ENCODE measurements around the gene ATP6V0E1.

Gene ATP6V0E1

GRCh38 chr5:172983542-172984243 lies at the start of gene ATP6V0E1:
Gene ATP6V0E1 (plus strand): TSS chr5:172983771. CDS start chr5:172983861, 90 bp downstream.
- peak; percentile 97 for DNase-seq

GRCh38 chr5:172935096-172935495 lies 48.5 kb upstream of the ATP6V0E1 start:
- DNase-seq: no peak

- DNase-seq: no peak
Measured at GRCh38 chr5:172936401-172936800, 47.2 kb upstream of the ATP6V0E1 start.

GRCh38 chr5:172939071-172939470 lies 44.5 kb upstream of the ATP6V0E1 start:
- DNase-seq: no peak

GRCh38 chr5:172939611-172940267 lies 43.8 kb upstream of the ATP6V0E1 start:
- DNase-seq: no peak

GRCh38 chr5:172940268-172941066 lies 43.1 kb upstream of the ATP6V0E1 start:
- DNase-seq: no peak

- no peak for DNase-seq
Measured at GRCh38 chr5:172941067-172941516, 42.5 kb upstream of the ATP6V0E1 start.

GRCh38 chr5:172942556-172942955 lies 41.0 kb upstream of the ATP6V0E1 start:
- DNase-seq: no peak

GRCh38 chr5:172943283-172943841 lies 40.2 kb upstream of the ATP6V0E1 start:
- no peak for DNase-seq

- DNase-seq: no peak
Measured at GRCh38 chr5:172943906-172944305, 39.7 kb upstream of the ATP6V0E1 start.

- no peak for DNase-seq
Measured at GRCh38 chr5:172944741-172945140, 38.8 kb upstream of the ATP6V0E1 start.

GRCh38 chr5:172945151-172945550 lies 38.4 kb upstream of the ATP6V0E1 start:
- DNase-seq: no peak

- DNase-seq: no peak
Measured at GRCh38 chr5:172946146-172946545, 37.4 kb upstream of the ATP6V0E1 start.

- DNase-seq: no peak
Measured at GRCh38 chr5:172949426-172949825, 34.1 kb upstream of the ATP6V0E1 start.

GRCh38 chr5:172950176-172950965 lies 33.2 kb upstream of the ATP6V0E1 start:
- DNase-seq: no peak

GRCh38 chr5:172951371-172952033 lies 32.1 kb upstream of the ATP6V0E1 start:
- DNase-seq: no peak

GRCh38 chr5:172952034-172952511 lies 31.5 kb upstream of the ATP6V0E1 start:
- DNase-seq: no peak

GRCh38 chr5:172953776-172954675 lies 29.5 kb upstream of the ATP6V0E1 start:
- no peak for DNase-seq

GRCh38 chr5:172954751-172955159 lies 28.8 kb upstream of the ATP6V0E1 start:
- no peak for DNase-seq

GRCh38 chr5:172956228-172956627 lies 27.3 kb upstream of the ATP6V0E1 start:
- DNase-seq: no peak

- no peak for DNase-seq
Measured at GRCh38 chr5:172956936-172957335, 26.6 kb upstream of the ATP6V0E1 start.
